ENCODE results near the gene TMEM50B.

TMEM50B gene

GRCh38 chr21:33479679-33480480 is at the start of gene TMEM50B:
TMEM50B (minus strand) TSS chr21:33479974; CDS start chr21:33468885, 11,089 bp downstream.
- TF ChIP-seq CTCF (IDR thresholded peaks at IDR 0.05; ENCODE audit: borderline replicate concordance, control extremely low read depth, extremely low read depth, insufficient read depth, missing control alignments), result peak; percentile 16
- in situ Hi-C loops (cut with MboI; ENCODE audit: low sequenced_read_pairs, unreplicated experiment), result no loop called here
- peak; percentile 98 for DNase-seq (ENCODE audit: low spot score)

GRCh38 chr21:33522953-33523349 is 43.2 kb upstream of the TMEM50B start:
- in situ Hi-C loops (cut with MboI; ENCODE audit: low sequenced_read_pairs, unreplicated experiment), result no loop called here
- TF ChIP-seq CTCF (IDR thresholded peaks at IDR 0.05; ENCODE audit: borderline replicate concordance, control extremely low read depth, extremely low read depth, insufficient read depth, missing control alignments), result no peak
- DNase-seq (ENCODE audit: low spot score), result no peak

- in situ Hi-C loops (cut with MboI; ENCODE audit: low sequenced_read_pairs, unreplicated experiment), result no loop called here
- DNase-seq (ENCODE audit: low spot score), result no peak
- TF ChIP-seq CTCF (IDR thresholded peaks at IDR 0.05; ENCODE audit: borderline replicate concordance, control extremely low read depth, extremely low read depth, insufficient read depth, missing control alignments), result no peak
Observed at GRCh38 chr21:33522297-33522952, 42.7 kb upstream of the TMEM50B start.

GRCh38 chr21:33518899-33519298 is 39.1 kb upstream of the TMEM50B start:
- in situ Hi-C loops (cut with MboI; ENCODE audit: low sequenced_read_pairs, unreplicated experiment), result no loop called here
- no peak for TF ChIP-seq CTCF (IDR thresholded peaks at IDR 0.05; ENCODE audit: borderline replicate concordance, control extremely low read depth, extremely low read depth, insufficient read depth, missing control alignments)
- DNase-seq (ENCODE audit: low spot score), result no peak

DNA sequence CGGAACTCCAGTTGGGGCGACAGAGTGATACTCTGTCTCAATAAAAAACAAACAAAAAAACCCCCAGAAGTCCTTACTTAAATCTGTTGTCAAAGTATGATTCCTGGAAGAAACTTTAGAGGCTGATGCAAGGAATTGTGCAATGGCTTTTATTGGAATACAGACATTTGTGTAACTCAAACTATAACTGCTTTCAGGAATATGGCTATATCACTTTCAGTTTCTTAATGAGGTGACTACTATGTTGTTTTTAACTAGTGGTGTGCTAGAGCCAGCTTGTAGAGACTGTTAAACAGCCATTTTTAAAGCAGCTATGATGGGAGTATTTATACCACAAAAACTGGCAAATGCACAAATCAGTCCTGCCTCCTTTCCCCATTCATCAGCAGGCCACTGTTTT is 34.5 kb upstream of the TMEM50B start:
- no peak for DNase-seq (ENCODE audit: low spot score)
- in situ Hi-C loops (cut with MboI; ENCODE audit: low sequenced_read_pairs, unreplicated experiment), result no loop called here
- no peak for TF ChIP-seq CTCF (IDR thresholded peaks at IDR 0.05; ENCODE audit: borderline replicate concordance, control extremely low read depth, extremely low read depth, insufficient read depth, missing control alignments)

GRCh38 chr21:33512481-33512880 is 32.7 kb upstream of the TMEM50B start:
- no peak for DNase-seq (ENCODE audit: low spot score)
- in situ Hi-C loops (cut with MboI; ENCODE audit: low sequenced_read_pairs, unreplicated experiment), result no loop called here
- TF ChIP-seq CTCF (IDR thresholded peaks at IDR 0.05; ENCODE audit: borderline replicate concordance, control extremely low read depth, extremely low read depth, insufficient read depth, missing control alignments), result no peak

Data from GM13976 (cell line).